ENCODE measurements around the gene SERPINA3. TPM values are rescaled to one million over a fixed set of nuclear protein-coding genes. Genes with fewer than 3 reads are reported as not detected.

The SERPINA3 gene
- total and polyA plus RNA-seq, 2 donors (not counting 1 experiment from before 2014, with no cell fraction given), result not detected

GRCh38 chr14:94641632-94641955 is 29.4 kb downstream of the SERPINA3 start:
- H2AFZ ChIP-seq (ENCODE audit: insufficient read depth, low read depth, low read length, poor library complexity, severe bottlenecking), result no peak overlapping the region
- H3K36me3 ChIP-seq (replicated peaks in 1 of 2; ENCODE audit: control extremely low read depth in 1 of 2, control insufficient read depth in 1 of 2, extremely low read depth in 1 of 2, insufficient read depth in 2 of 2, low read length in 1 of 2), result no peaks in the 10 kb centered on the region
- no peaks in the 10 kb centered on the region for H4K20me1 ChIP-seq (ENCODE audit: control insufficient read depth, insufficient read depth, low read length, poor library complexity, severe bottlenecking)
- no peak for DNase-seq
- intact Hi-C loops (cut with micrococcal nuclease), result no loop called here
- Mint-ChIP-seq H3K4me3 (no peak overlapping the region), H3K9me3 (ENCODE audit: insufficient read depth) (peaks cover 2% of the 10 kb centered on the region), H3K27me3 (no peaks in the 10 kb centered on the region), H3K27ac (no peak overlapping the region), H3K4me1 (no peaks in the 10 kb centered on the region)
- TF ChIP-seq CTCF (IDR thresholded peaks at IDR 0.05) (no peak), EZH2 (IDR thresholded peaks at IDR 0.05; ENCODE audit: borderline replicate concordance, insufficient read depth, low read depth, low read length, poor library complexity, severe bottlenecking) (no peak)
- H3K9me3 ChIP-seq (ENCODE audit: control extremely low read depth in 1 of 3, control insufficient read depth in 2 of 3, insufficient read depth in 1 of 3, low read length in 2 of 3), result peaks cover 0 to 24% (median 0%) of the 10 kb centered on the region in 3 donors
- no peaks in the 10 kb centered on the region for H3K4me1 ChIP-seq (ENCODE audit: control insufficient read depth in 2 of 2, insufficient read depth in 2 of 2, low read length in 2 of 2)
- no peak overlapping the region for H3K9ac ChIP-seq (ENCODE audit: low read length)
- H3K27ac ChIP-seq (ENCODE audit: low read length in 2 of 2), result no peak overlapping the region
- 91% methylated on average over 11 of the region's 12 CpGs for WGBS (ENCODE audit: insufficient coverage)
- POLR2A ChIA-PET, result no interaction called here
- H3K79me2 ChIP-seq (ENCODE audit: control insufficient read depth, insufficient read depth, low read length), result no peaks in the 10 kb centered on the region
- no peak for ATAC-seq (ENCODE audit: low read depth)
- CTCF ChIA-PET, result no interaction called here
- H3K27me3 ChIP-seq (replicated peaks in 1 of 4; ENCODE audit: control extremely low read depth in 1 of 4, control insufficient read depth in 3 of 4, insufficient read depth in 4 of 4, low read length in 3 of 4), result no peaks in the 10 kb centered on the region
- H3K4me3 ChIP-seq (ENCODE audit: control extremely low read depth in 1 of 5, extremely low read depth in 1 of 5, insufficient read depth in 1 of 5, low read depth in 2 of 5, low read length in 4 of 5), result no peak overlapping the region
- H3K4me2 ChIP-seq (replicated peaks; ENCODE audit: low read depth, low read length, poor library complexity, severe bottlenecking), result no peak overlapping the region

GRCh38 chr14:94643316-94644101 is 31.3 kb downstream of the SERPINA3 start:
- DNase-seq, result no peak
- 93% methylated on average over 13 of the region's 18 CpGs for WGBS (ENCODE audit: insufficient coverage)
- Histone ChIP-seq H4K20me1 (ENCODE audit: control insufficient read depth, insufficient read depth, low read length, poor library complexity, severe bottlenecking) (no peaks in the 10 kb centered on the region), H3K27me3 (replicated peaks in 1 of 4; ENCODE audit: control extremely low read depth in 1 of 4, control insufficient read depth in 3 of 4, insufficient read depth in 4 of 4, low read length in 3 of 4) (no peaks in the 10 kb centered on the region), H2AFZ (ENCODE audit: insufficient read depth, low read depth, low read length, poor library complexity, severe bottlenecking) (no peak overlapping the region), H3K79me2 (ENCODE audit: control insufficient read depth, insufficient read depth, low read length) (no peaks in the 10 kb centered on the region), H3K9ac (ENCODE audit: low read length) (no peak overlapping the region), H3K27ac (ENCODE audit: low read length in 2 of 2) (no peak overlapping the region), H3K36me3 (replicated peaks in 1 of 2; ENCODE audit: control extremely low read depth in 1 of 2, control insufficient read depth in 1 of 2, extremely low read depth in 1 of 2, insufficient read depth in 2 of 2, low read length in 1 of 2) (no peaks in the 10 kb centered on the region), H3K4me3 (ENCODE audit: control extremely low read depth in 1 of 5, extremely low read depth in 1 of 5, insufficient read depth in 1 of 5, low read depth in 2 of 5, low read length in 4 of 5) (no peak overlapping the region), H3K4me2 (replicated peaks; ENCODE audit: low read depth, low read length, poor library complexity, severe bottlenecking) (no peak overlapping the region), H3K4me1 (ENCODE audit: control insufficient read depth in 2 of 2, insufficient read depth in 2 of 2, low read length in 2 of 2) (no peaks in the 10 kb centered on the region), H3K9me3 (ENCODE audit: control extremely low read depth in 1 of 3, control insufficient read depth in 2 of 3, insufficient read depth in 1 of 3, low read length in 2 of 3) (peaks cover 0 to 32% (median under 1%) of the 10 kb centered on the region in 3 donors)
- ChIA-PET POLR2A (no interaction called here), CTCF (no interaction called here)
- no peaks in the 10 kb centered on the region for H3K4me1 Mint-ChIP-seq
- peaks cover 2% of the 10 kb centered on the region for H3K9me3 Mint-ChIP-seq (ENCODE audit: insufficient read depth)
- intact Hi-C loops (cut with micrococcal nuclease), result no loop called here
- H3K27ac Mint-ChIP-seq, result no peak overlapping the region
- no peak for TF ChIP-seq EZH2 (IDR thresholded peaks at IDR 0.05; ENCODE audit: borderline replicate concordance, insufficient read depth, low read depth, low read length, poor library complexity, severe bottlenecking)
- no peak for TF ChIP-seq CTCF (IDR thresholded peaks at IDR 0.05)
- ATAC-seq (ENCODE audit: low read depth), result no peak
- H3K27me3 Mint-ChIP-seq, result no peaks in the 10 kb centered on the region
- H3K4me3 Mint-ChIP-seq, result no peak overlapping the region
